Lower leg skin (tissue), 4 donors: Measurements from ENCODE around the gene ZFP36L2. TPM values are rescaled to one million over a fixed set of nuclear protein-coding genes. Genes with fewer than 3 reads are reported as not detected.

Source experiments
- DNase-seq, 2 donors: peaks; one replicate each; pipeline ENCODE4 v3.0.0-alpha.2; 2019; ENCODE audit warnings: low spot score in 2 of 2
- H3K4me3 ChIP-seq: fragments of 200-600 bp; sonication (generic); 2 replicates; pipeline ENCODE4 v1.5.1; 2017; ENCODE audit warnings: mild to moderate bottlenecking, low read depth; ENCODE audit not compliant: poor library complexity, severe bottlenecking
- POLR2A ChIP-seq, 2 donors: fragments of 450-650 bp; IDR thresholded peaks; one replicate each; pipeline ENCODE4 v1.6.1; 2016 to 2017; ENCODE audit warnings: antibody characterized with exemption in 2 of 2, mild to moderate bottlenecking in 1 of 2, moderate library complexity in 1 of 2
- WGBS, 2 donors: methylation state at CpG; one replicate each; pipeline ENCODE4 v1.1.5; 2018; 5-methylcytosine and 5-hydroxymethylcytosine counted together
- intact Hi-C: fragments of 100-400 bp; cut with DNase I; formaldehyde crosslinking; loops from one replicate; pipeline ENCODE4 v1.15.0; 2023; ENCODE audit warnings: low total_unique reads
- total RNA-seq, 4 donors: library from RNA; depleted of rRNA; stranded (reverse); fragments of >200 nt; gene quantifications; one replicate each; pipeline ENCODE4 v1.1.0, GENCODE V29; 2016
- TF ChIP-seq, protein P1 (sequence below), 3 donors: fragments of 450-650 bp; IDR thresholded peaks; one replicate each; pipeline ENCODE4 v1.5.1; 2016; ENCODE audit warnings: antibody characterized with exemption in 3 of 3, mild to moderate bottlenecking in 3 of 3, moderate library complexity in 2 of 3

ZFP36L2 gene
- total RNA-seq, 4 donors from 2014 or later = 137 to 329 (median 147) TPM

DNA sequence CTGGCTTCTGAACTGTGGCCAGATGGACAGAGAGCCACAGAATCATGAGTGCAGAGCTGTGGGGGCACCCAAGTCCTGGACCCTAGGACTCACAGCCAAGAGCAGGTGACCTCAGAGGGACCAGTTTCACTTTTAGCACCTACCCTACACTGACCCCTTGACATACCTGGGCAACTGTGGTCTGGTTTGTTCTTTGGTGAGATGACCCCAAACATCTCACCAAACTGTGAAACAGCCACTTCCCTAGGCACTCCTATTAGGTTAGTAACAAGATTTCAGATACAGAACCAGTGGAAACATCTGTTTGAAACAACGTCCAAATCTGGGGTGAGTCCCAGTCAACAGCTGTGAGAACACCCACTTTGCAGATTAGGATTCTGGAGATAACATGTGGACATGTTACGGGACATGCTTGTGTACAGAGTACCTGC, 1.9 kb upstream of the ZFP36L2 start:
- intact Hi-C loops = loop anchor here (10.0 kb wide), 3 partner anchors 254 to 284 kb away; no protein-coding TSS in a partner anchor
- no peak for DNase-seq
- 20 to 23% methylated on average over 2 of the region's 2 CpGs for WGBS, 2 donors
- no peak overlapping the region for H3K4me3 ChIP-seq
- no peak for TF ChIP-seq POLR2A (IDR thresholded peaks at IDR 0.05)
- TF ChIP-seq, protein P1, sequence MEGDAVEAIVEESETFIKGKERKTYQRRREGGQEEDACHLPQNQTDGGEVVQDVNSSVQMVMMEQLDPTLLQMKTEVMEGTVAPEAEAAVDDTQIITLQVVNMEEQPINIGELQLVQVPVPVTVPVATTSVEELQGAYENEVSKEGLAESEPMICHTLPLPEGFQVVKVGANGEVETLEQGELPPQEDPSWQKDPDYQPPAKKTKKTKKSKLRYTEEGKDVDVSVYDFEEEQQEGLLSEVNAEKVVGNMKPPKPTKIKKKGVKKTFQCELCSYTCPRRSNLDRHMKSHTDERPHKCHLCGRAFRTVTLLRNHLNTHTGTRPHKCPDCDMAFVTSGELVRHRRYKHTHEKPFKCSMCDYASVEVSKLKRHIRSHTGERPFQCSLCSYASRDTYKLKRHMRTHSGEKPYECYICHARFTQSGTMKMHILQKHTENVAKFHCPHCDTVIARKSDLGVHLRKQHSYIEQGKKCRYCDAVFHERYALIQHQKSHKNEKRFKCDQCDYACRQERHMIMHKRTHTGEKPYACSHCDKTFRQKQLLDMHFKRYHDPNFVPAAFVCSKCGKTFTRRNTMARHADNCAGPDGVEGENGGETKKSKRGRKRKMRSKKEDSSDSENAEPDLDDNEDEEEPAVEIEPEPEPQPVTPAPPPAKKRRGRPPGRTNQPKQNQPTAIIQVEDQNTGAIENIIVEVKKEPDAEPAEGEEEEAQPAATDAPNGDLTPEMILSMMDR (IDR thresholded peaks at IDR 0.05) = no peak

- no peak for DNase-seq
- TF ChIP-seq, protein P1 (IDR thresholded peaks at IDR 0.05) = no peak
- TF ChIP-seq POLR2A (IDR thresholded peaks at IDR 0.05) = no peak
- H3K4me3 ChIP-seq = peak overlapping the region; percentile 62
- 2 to 3% methylated on average over 7 to 8 of the region's 10 CpGs for WGBS, 2 donors
- intact Hi-C loops = loop anchor here (10.0 kb wide), 3 partner anchors 253 to 283 kb away; no protein-coding TSS in a partner anchor
Observed at GRCh38 chr2:43227830-43228281, 1.4 kb upstream of the ZFP36L2 start.

DNA sequence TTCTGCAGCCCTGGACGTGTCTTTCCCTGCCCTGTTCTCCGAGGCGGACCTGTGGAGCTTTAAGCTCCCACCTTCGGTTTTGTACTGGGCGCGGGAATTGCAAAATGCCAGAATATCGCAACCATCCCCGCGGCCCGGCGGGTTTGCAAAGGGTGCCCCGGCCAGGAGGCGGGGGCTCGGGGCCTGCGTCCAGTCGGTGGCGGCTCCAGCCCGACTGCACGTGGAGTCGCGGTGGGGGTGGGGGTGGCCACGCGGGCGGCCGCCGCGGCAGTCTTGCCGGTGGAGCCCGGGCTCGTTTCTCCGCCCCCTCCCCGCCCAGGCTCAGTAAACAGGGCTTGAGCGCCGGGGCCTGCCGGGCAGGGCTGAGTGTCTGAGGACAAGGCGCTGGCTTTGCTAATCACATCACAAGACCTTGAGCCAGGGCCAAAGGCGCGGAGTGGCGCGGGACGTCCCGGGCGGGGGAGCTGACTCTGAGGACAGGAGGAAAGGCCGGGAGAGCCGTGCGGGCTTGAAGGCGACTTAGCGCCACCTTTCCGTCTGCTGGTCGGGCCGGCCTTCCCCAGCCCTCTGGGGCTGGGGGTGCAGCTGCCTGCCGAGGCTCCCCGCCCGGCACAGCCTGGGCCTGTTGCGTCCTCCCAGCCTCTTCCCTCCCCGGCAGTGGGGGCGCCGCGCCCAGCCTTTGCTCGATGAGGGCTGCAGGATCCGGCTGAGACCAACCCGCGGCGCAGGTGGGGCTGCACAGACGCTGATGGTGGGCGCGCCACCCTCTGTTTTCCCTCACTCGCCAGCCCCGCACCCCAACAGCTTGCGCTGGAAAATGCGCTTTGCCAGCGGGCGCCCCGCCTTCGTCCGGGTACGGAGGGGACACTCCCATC, 786 bp upstream of the ZFP36L2 start:
- TF ChIP-seq, protein P1 (IDR thresholded peaks at IDR 0.05) = peak in 1 of 3 donors; percentile 10
- TF ChIP-seq POLR2A (IDR thresholded peaks at IDR 0.05) = peak in 1 of 2 donors; percentile 43
- intact Hi-C loops = loop anchor here (10.0 kb wide), 3 partner anchors 252 to 282 kb away; no protein-coding TSS in a partner anchor
- DNase-seq = peak; percentile 95 to 98

DNA sequence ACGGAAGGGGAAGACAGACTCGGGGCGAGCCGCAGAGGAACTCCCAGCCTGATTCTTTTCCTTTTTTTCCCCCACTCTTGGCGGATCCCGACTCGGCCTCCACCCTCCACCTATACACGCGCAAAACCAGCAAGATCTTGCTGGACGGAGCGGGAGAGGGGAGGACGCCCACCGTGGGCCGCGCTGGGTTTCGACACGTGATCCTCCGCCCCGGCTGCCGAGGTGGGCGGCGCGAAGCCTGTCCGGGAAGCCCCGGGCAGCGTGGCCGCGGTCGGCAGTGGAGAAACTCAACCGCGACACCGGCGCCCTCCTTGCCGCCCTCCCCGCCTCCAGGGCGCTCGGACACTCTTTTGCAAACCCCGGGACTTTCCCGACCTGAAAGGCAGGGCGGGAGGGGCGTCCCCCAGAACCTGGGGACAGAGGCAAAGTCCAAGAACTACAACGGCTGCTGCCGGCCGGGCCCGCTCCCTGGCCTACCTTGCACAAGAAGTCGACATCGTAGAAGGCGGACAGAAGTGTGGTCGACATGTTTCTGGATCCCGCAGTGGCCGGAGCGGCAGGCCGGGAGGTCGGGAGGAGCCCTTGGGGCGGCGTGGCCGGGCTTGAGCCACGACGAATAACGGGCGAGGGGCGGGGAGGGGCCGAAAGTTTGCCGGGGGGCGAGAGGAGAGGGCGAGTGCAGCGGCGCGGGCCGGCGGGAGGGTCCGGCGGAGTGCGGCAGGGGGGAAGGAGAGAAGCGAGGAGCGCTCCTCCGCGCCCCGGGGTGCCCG, 433 bp downstream of the ZFP36L2 start:
- H3K4me3 ChIP-seq = peak overlapping the region; percentile 93
- 1% methylated on average over 52 to 71 of the region's 80 CpGs for WGBS, 2 donors
- DNase-seq = peak in 1 of 2 donors; percentile 91
- no peak for TF ChIP-seq POLR2A (IDR thresholded peaks at IDR 0.05)
- TF ChIP-seq, protein P1 (IDR thresholded peaks at IDR 0.05) = no peak
- intact Hi-C loops = loop anchor here (10.0 kb wide), 3 partner anchors 251 to 281 kb away; no protein-coding TSS in a partner anchor

More for the DNA sequence above, 786 bp upstream of the ZFP36L2 start:
- H3K4me3 ChIP-seq = peak overlapping the region; percentile 62
- WGBS, 2 donors = 0% methylated on average over 8 to 48 of the region's 77 CpGs

- DNase-seq = peak in 1 of 2 donors; percentile 92
- intact Hi-C loops = loop anchor here (10.0 kb wide), 3 partner anchors 250 to 280 kb away; no protein-coding TSS in a partner anchor
- no peak for TF ChIP-seq POLR2A (IDR thresholded peaks at IDR 0.05)
- peak overlapping the region; percentile 93 for H3K4me3 ChIP-seq
- WGBS, 2 donors = 1 to 2% methylated on average over 33 to 53 of the region's 74 CpGs
Observed at GRCh38 chr2:43225093-43225787, 1.2 kb downstream of the ZFP36L2 start.
